ENCODE results near the gene MDH1.

Gene MDH1

DNA sequence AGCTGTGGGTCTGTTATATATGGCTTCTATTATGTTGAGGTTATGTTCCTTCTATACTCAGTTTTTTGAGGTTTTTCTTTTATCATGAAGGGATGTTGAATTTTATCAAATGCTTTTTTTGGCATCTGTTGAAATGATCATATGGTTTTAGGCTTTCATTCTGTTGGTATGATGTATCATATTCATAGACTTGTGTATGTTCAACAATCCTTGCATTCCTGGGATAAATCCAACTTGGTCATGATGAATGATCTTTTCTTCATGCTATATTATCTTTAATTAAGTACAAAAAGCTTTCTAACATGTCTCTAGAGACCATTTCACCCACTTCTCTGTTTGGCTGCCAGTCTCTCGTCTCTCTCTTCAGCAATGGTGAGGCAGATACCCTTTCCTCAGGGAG is 54.2 kb downstream of the MDH1 start:
- DNase-seq: no peak

GRCh38 chr2:63643486-63643885 is 54.7 kb downstream of the MDH1 start:
- no peak for DNase-seq

DNA sequence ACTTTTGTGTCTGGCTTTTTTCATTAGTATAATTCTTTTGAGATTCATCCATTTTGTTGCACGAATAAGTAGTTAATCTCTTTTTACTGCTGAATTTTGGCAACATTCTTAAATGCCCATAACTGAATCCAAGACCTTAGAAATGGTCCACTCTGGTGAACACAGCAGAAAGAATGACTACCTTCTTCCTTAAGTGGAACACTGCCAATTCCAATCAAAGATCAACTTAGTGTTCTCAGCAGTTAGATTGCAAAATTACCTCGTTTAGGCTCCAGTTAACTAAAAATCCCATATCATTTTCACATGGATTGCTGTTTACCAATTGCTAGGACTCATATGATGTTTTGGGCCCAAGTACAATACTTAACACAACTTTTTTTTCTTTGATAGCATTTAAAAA is 59.9 kb downstream of the MDH1 start:
- DNase-seq: no peak

DNA sequence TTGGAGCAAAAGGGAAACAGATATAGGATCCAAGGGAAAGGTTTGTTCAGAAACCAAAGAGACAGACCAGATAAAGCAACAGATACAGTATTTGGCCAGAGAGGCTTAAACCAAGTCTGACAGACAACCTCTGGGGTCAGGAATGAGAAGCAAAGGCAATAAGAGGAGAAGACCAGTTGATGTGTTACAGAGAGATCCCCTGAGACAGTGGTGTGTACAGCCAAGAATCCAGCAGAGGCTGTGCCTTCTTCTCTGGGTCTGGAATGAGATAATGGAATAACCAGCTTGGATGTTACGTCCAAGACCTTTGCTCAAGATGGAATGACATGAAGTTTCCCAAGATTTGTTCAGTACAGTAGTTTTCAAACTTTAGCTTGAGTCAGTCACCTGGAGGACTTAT is 61.1 kb downstream of the MDH1 start:
- no peak for DNase-seq

DNA sequence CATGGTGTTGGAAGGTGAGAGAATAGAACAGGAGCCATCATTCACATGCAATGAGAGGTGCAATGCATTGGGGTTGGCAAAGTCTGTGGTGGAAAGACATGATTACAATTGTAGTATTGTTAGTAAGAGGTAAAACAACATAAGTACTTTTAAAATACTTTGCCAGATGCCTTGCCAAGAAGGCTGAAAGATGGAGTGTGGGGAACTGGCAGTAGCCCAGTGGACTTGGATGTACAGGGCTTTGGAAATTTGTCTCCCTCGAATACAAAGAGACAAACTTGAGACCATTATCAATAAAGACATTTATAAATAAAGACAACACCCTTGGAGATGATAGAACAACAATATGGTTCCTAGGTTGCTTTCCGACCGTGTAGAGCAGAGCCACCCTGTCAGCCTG is 62.0 kb downstream of the MDH1 start:
- no peak for DNase-seq

DNA sequence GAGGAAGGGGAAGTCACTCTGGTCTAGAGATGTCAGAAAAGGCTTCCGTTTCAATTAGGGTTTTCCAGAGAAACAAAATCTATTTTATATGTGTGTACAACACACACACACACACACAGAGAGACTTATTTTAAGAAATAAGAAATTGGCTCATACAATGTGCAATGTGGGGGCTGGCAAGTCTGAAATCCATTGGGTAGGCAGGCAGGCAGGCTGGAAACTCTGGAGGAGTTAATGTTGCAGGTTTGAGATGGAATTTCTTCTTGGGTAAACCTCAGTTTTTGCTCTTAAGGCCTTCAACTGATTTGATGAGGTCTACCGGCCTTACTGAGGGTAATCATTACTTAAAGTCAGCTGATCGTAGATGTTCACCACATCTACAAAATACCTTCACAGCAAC is 62.6 kb downstream of the MDH1 start:
- no peak for DNase-seq

- DNase-seq: no peak
Observed at GRCh38 chr2:63651861-63652651, 63.3 kb downstream of the MDH1 start.

DNA sequence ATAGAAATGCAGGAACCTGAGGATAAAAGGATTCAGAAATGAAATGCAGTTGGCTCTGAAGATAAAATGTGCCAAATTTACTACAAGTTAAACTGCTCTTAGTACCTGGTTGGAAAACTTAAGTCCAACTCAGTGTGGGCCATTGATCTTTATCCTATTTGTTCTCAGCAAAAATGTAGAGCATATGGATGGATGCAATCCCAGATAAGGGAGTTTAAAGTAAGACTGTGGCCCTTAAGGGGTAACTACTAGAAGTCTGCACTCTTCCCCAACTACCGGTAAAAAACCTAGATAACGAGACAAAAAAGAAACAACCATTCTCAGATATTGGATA is 63.9 kb downstream of the MDH1 start:
- DNase-seq: no peak

DNA sequence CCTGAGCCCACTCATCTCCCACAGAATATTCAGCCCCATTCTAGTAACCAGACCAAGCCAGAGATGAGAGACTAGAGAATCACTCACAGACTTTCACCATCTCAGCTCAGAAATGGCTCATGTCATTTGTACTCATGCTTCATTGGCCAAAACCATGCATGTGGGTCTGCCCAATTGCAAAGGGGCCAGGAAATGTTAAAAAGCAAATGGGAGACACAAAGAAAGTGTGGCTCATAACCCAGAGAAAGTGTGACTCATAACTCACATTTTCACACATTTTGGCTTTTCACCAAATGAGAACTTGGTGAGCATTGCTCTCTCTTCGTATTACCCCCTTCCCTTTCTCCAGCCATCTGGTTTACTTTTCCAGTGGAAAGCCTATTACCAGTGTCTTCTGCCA is 66.2 kb downstream of the MDH1 start:
- DNase-seq: no peak
